ENCODE data around the gene ZMYND11.

The ZMYND11 gene

GRCh38 chr10:94613-95012, 40.6 kb upstream of the ZMYND11 start:
- no peak for TF ChIP-seq EZH2phosphoT487 (IDR thresholded peaks at IDR 0.05; ENCODE audit: borderline replicate concordance, low read length)
- TF ChIP-seq CTCF (IDR thresholded peaks at IDR 0.05; ENCODE audit: low read depth, low read length, poor library complexity, severe bottlenecking), result no peak
- no peak overlapping the region for H3K4me2 ChIP-seq (ENCODE audit: low read length)
- H3K27ac ChIP-seq (ENCODE audit: low read depth, low read length), result no peak overlapping the region
- peaks cover 23% of the 10 kb centered on the region for H3K9me3 ChIP-seq (ENCODE audit: control insufficient read depth, insufficient read depth, low read length)
- H3K27me3 ChIP-seq (ENCODE audit: control insufficient read depth, low read length), result no peaks in the 10 kb centered on the region
- H3K9me2 ChIP-seq (replicated peaks; ENCODE audit: control insufficient read depth, low read length), result no peaks in the 10 kb centered on the region
- H4K20me1 ChIP-seq (ENCODE audit: control insufficient read depth, insufficient read depth, low read depth, low read length), result no peaks in the 10 kb centered on the region
- no peaks in the 10 kb centered on the region for H3K36me3 ChIP-seq (ENCODE audit: control insufficient read depth, low read length)
- no peak overlapping the region for H3K4me3 ChIP-seq (ENCODE audit: low read length)
- no peaks in the 10 kb centered on the region for H3F3A ChIP-seq (ENCODE audit: control insufficient read depth, insufficient read depth)
- no peaks in the 10 kb centered on the region for H3K79me2 ChIP-seq (ENCODE audit: control insufficient read depth, low read length)
- no peaks in the 10 kb centered on the region for H3K4me1 ChIP-seq (ENCODE audit: control insufficient read depth, low read length)

- H3K36me3 ChIP-seq (ENCODE audit: control insufficient read depth, low read length), result no peaks in the 10 kb centered on the region
- peaks cover 23% of the 10 kb centered on the region for H3K9me3 ChIP-seq (ENCODE audit: control insufficient read depth, insufficient read depth, low read length)
- H4K20me1 ChIP-seq (ENCODE audit: control insufficient read depth, insufficient read depth, low read depth, low read length), result no peaks in the 10 kb centered on the region
- no peak overlapping the region for H3K27ac ChIP-seq (ENCODE audit: low read depth, low read length)
- TF ChIP-seq CTCF (IDR thresholded peaks at IDR 0.05; ENCODE audit: low read depth, low read length, poor library complexity, severe bottlenecking) (no peak), EZH2phosphoT487 (IDR thresholded peaks at IDR 0.05; ENCODE audit: borderline replicate concordance, low read length) (no peak)
- no peaks in the 10 kb centered on the region for H3K9me2 ChIP-seq (replicated peaks; ENCODE audit: control insufficient read depth, low read length)
- H3F3A ChIP-seq (ENCODE audit: control insufficient read depth, insufficient read depth), result no peaks in the 10 kb centered on the region
- no peak overlapping the region for H3K4me3 ChIP-seq (ENCODE audit: low read length)
- no peaks in the 10 kb centered on the region for H3K27me3 ChIP-seq (ENCODE audit: control insufficient read depth, low read length)
- no peaks in the 10 kb centered on the region for H3K79me2 ChIP-seq (ENCODE audit: control insufficient read depth, low read length)
- no peaks in the 10 kb centered on the region for H3K4me1 ChIP-seq (ENCODE audit: control insufficient read depth, low read length)
- H3K4me2 ChIP-seq (ENCODE audit: low read length), result no peak overlapping the region
Observed at GRCh38 chr10:95356-96115, 39.7 kb upstream of the ZMYND11 start.

- no peaks in the 10 kb centered on the region for H3K4me1 ChIP-seq (ENCODE audit: control insufficient read depth, low read length)
- no peak overlapping the region for H3K4me2 ChIP-seq (ENCODE audit: low read length)
- no peaks in the 10 kb centered on the region for H4K20me1 ChIP-seq (ENCODE audit: control insufficient read depth, insufficient read depth, low read depth, low read length)
- no peaks in the 10 kb centered on the region for H3K9me2 ChIP-seq (replicated peaks; ENCODE audit: control insufficient read depth, low read length)
- no peaks in the 10 kb centered on the region for H3K79me2 ChIP-seq (ENCODE audit: control insufficient read depth, low read length)
- no peaks in the 10 kb centered on the region for H3F3A ChIP-seq (ENCODE audit: control insufficient read depth, insufficient read depth)
- TF ChIP-seq EZH2phosphoT487 (IDR thresholded peaks at IDR 0.05; ENCODE audit: borderline replicate concordance, low read length) (no peak), CTCF (IDR thresholded peaks at IDR 0.05; ENCODE audit: low read depth, low read length, poor library complexity, severe bottlenecking) (no peak)
- H3K36me3 ChIP-seq (ENCODE audit: control insufficient read depth, low read length), result no peaks in the 10 kb centered on the region
- H3K27me3 ChIP-seq (ENCODE audit: control insufficient read depth, low read length), result no peaks in the 10 kb centered on the region
- no peak overlapping the region for H3K27ac ChIP-seq (ENCODE audit: low read depth, low read length)
- no peak overlapping the region for H3K4me3 ChIP-seq (ENCODE audit: low read length)
- peaks cover 23% of the 10 kb centered on the region for H3K9me3 ChIP-seq (ENCODE audit: control insufficient read depth, insufficient read depth, low read length)
Observed at GRCh38 chr10:96466-96865, 38.8 kb upstream of the ZMYND11 start.
